IMR-90 (cell line): ENCODE data around the gene PTPRG. TPM values are rescaled to one million over a fixed set of nuclear protein-coding genes. Genes with fewer than 3 reads are reported as not detected.

Source experiments
- ATAC-seq: fragments of 200-7000 bp; cut with Tn5 transposase; 2 replicates; pipeline ENCODE4 v1.9.1; 2020; ENCODE audit warnings: low read depth, mild to moderate bottlenecking, moderate library complexity
- BruUV-seq: library from RNA; stranded (reverse); fragments of 400-500 nt; replicated peaks from 2 replicates; lab custom pipeline; 2021; lab: Mats Ljungman, UMichigan
- CTCF ChIA-PET: fragments of 300-600 bp; formaldehyde crosslinking; extraction: SDS; loops from one replicate; lab custom pipeline; 2021; ENCODE audit warnings: antibody characterized with exemption; lab: Yijun Ruan, JAX
- POLR2A ChIA-PET: fragments of 300-600 bp; sonication (Branson Sonifier 250); formaldehyde crosslinking; loops from one replicate; lab custom pipeline; 2022; ENCODE audit warnings: antibody characterized with exemption; ENCODE audit not compliant: unreplicated experiment; lab: Charles Lee
- DNase-seq: peaks from one replicate; pipeline ENCODE4 v3.0.0; 2013
- H2AFZ ChIP-seq: replicated peaks from 2 replicates; pipeline ENCODE3; 2013; ENCODE audit warnings: low read length, mild to moderate bottlenecking; ENCODE audit not compliant: poor library complexity
- H2AK5ac ChIP-seq: 2 replicates; pipeline ENCODE4 v1.6.1; 2013; ENCODE audit warnings: low read depth, low read length, inconsistent platforms
- H2AK9ac ChIP-seq: replicated peaks from 2 replicates; pipeline ENCODE3; 2013; ENCODE audit warnings: mild to moderate bottlenecking, low read depth, low read length, moderate library complexity; ENCODE audit not compliant: poor library complexity
- H2BK120ac ChIP-seq: 2 replicates; pipeline ENCODE4 v1.6.1; 2013; ENCODE audit warnings: low read depth, low read length, inconsistent platforms
- H2BK15ac ChIP-seq: 3 replicates; pipeline ENCODE4 v1.6.1; 2013; ENCODE audit warnings: low read depth, low read length, inconsistent platforms
- H2BK20ac ChIP-seq: 2 replicates; pipeline ENCODE4 v1.6.1; 2013; ENCODE audit warnings: low read depth, mild to moderate bottlenecking, inconsistent platforms, low read length, moderate library complexity
- H2BK5ac ChIP-seq: 2 replicates; pipeline ENCODE4 v1.6.1; 2013; ENCODE audit warnings: mild to moderate bottlenecking, low read depth, low read length, inconsistent platforms; ENCODE audit not compliant: poor library complexity, severe bottlenecking
- H3K14ac ChIP-seq: replicated peaks from 2 replicates; pipeline ENCODE4 v1.6.1; 2013; ENCODE audit warnings: low read depth, low read length, inconsistent platforms
- H3K18ac ChIP-seq: 2 replicates; pipeline ENCODE4 v1.6.1; 2013; ENCODE audit warnings: low read depth, low read length, control low read depth
- H3K23ac ChIP-seq: 2 replicates; pipeline ENCODE4 v1.6.1; 2013; ENCODE audit warnings: low read depth, low read length, inconsistent platforms
- H3K27ac ChIP-seq: 2 replicates; pipeline ENCODE4 v1.5.1; 2013; ENCODE audit warnings: mild to moderate bottlenecking, control low read depth, low read length; ENCODE audit not compliant: insufficient read depth
- H3K27me3 ChIP-seq: 2 replicates; pipeline ENCODE4 v1.6.1; 2013; ENCODE audit warnings: low read length; ENCODE audit not compliant: control insufficient read depth, insufficient read depth
- H3K36me3 ChIP-seq: 2 replicates; pipeline ENCODE4 v1.6.1; 2013; ENCODE audit warnings: low read length, mixed read lengths; ENCODE audit not compliant: control insufficient read depth, insufficient read depth
- H3K4ac ChIP-seq: 2 replicates; pipeline ENCODE4 v1.6.1; 2013; ENCODE audit warnings: low read depth, low read length, inconsistent platforms
- H3K4me1 ChIP-seq: 2 replicates; pipeline ENCODE4 v1.6.1; 2013; ENCODE audit warnings: low read length, mixed read lengths; ENCODE audit not compliant: control insufficient read depth, insufficient read depth
- H3K4me2 ChIP-seq: 2 replicates; pipeline ENCODE4 v1.6.1; 2013; ENCODE audit warnings: low read depth, mild to moderate bottlenecking, control low read depth, low read length, moderate library complexity
- H3K4me3 ChIP-seq: 2 replicates; pipeline ENCODE4 v1.5.1; 2013; ENCODE audit warnings: low read depth, mild to moderate bottlenecking, control low read depth, low read length, moderate library complexity; ENCODE audit not compliant: insufficient read depth
- H3K56ac ChIP-seq: 2 replicates; pipeline ENCODE4 v1.6.1; 2013; ENCODE audit warnings: low read length, inconsistent platforms; ENCODE audit not compliant: insufficient read depth; ENCODE audit errors: extremely low read depth
- H3K79me1 ChIP-seq, 2 experiments: 2 replicates each; pipeline ENCODE4 v1.6.1; 2013; ENCODE audit warnings: low read length in 2 of 2, inconsistent platforms in 1 of 2, low read depth in 1 of 2
- H3K9ac ChIP-seq: 2 replicates; pipeline ENCODE4 v1.6.1; 2013; ENCODE audit warnings: low read depth, low read length, control low read depth
- H3K9me1 ChIP-seq: 2 replicates; pipeline ENCODE4 v1.6.1; 2013; ENCODE audit warnings: low read length, inconsistent platforms; ENCODE audit not compliant: insufficient read depth
- H3K9me3 ChIP-seq: 2 replicates; pipeline ENCODE4 v1.6.1; 2013; ENCODE audit warnings: low read length; ENCODE audit not compliant: control insufficient read depth, insufficient read depth
- H4K20me1 ChIP-seq: 2 replicates; pipeline ENCODE4 v1.6.1; 2013; ENCODE audit warnings: low read length, inconsistent platforms; ENCODE audit not compliant: insufficient read depth
- H4K5ac ChIP-seq: 2 replicates; pipeline ENCODE4 v1.6.1; 2013; ENCODE audit warnings: mild to moderate bottlenecking, low read depth, low read length, control low read depth
- H4K8ac ChIP-seq, 2 experiments: 2 replicates each; pipeline ENCODE4 v1.6.1; 2013; ENCODE audit warnings: low read depth in 2 of 2, low read length in 2 of 2, control low read depth in 1 of 2, inconsistent platforms in 1 of 2
- H4K91ac ChIP-seq: 2 replicates; pipeline ENCODE4 v1.6.1; 2013; ENCODE audit warnings: low read depth, low read length, inconsistent platforms; ENCODE audit not compliant: insufficient read depth
- NFE2L2 ChIP-seq: fragments of 150-350 bp; IDR thresholded peaks from 2 replicates; pipeline ENCODE4 v1.6.1; 2016; ENCODE audit warnings: low read depth, mild to moderate bottlenecking, low read length
- POLR2A ChIP-seq: IDR thresholded peaks from 2 replicates; pipeline ENCODE4 v1.6.1; 2012; ENCODE audit warnings: mild to moderate bottlenecking, low read depth, low read length
- RFX5 ChIP-seq: IDR thresholded peaks from 2 replicates; pipeline ENCODE4 v1.8.0; 2012; ENCODE audit warnings: low read depth, mild to moderate bottlenecking, low read length, moderate library complexity
- SMC3 ChIP-seq: fragments of 150-350 bp; IDR thresholded peaks from 2 replicates; pipeline ENCODE4 v1.6.1; 2016; ENCODE audit warnings: low read depth, mild to moderate bottlenecking, antibody characterized with exemption, low read length, moderate library complexity
- WGBS, 2 experiments: methylation state at CpG; one replicate each; pipeline versions ENCODE4 v1.1.5 to v1.1.7; 2013; ENCODE audit warnings: missing lambda C conversion rate in 2 of 2; ENCODE audit not compliant: insufficient read length in 1 of 2; ENCODE audit errors: extremely low coverage in 2 of 2; 5-methylcytosine and 5-hydroxymethylcytosine counted together
- dilution Hi-C: fragments of 300-500 bp; cut with HindIII; formaldehyde crosslinking; loops from one replicate; pipeline ENCODE4 v1.14.3; 2018; ENCODE audit warnings: low sequenced_read_pairs; ENCODE audit not compliant: unreplicated experiment
- in situ Hi-C: fragments of 300-500 bp; cut with MboI; formaldehyde crosslinking; loops from 3 replicates; pipeline ENCODE4 v1.14.3; 2019; ENCODE audit warnings: low sequenced_read_pairs, inconsistent platforms, mixed read lengths
- intact Hi-C: fragments of 100-400 bp; cut with micrococcal nuclease; formaldehyde crosslinking; loops from 2 replicates; pipeline ENCODE4 v1.10.0; 2022
- polyA plus RNA-seq, 3 experiments: library from polyadenylated mRNA; depleted of rRNA; stranded (reverse); fragments of >200 nt; gene quantifications; 2 replicates each; pipeline ENCODE4 v1.2.3, GENCODE V29; 2012; ENCODE audit warnings: low replicate concordance in 1 of 3
- total RNA-seq: library from RNA; depleted of rRNA; stranded (reverse); fragments of >200 nt; gene quantifications from 2 replicates; pipeline ENCODE4 v1.2.3, GENCODE V29; 2012
- TF ChIP-seq, protein P1 (sequence below): conservative IDR thresholded peaks from 2 replicates; pipeline ENCODE4 v1.5.1; 2012; ENCODE audit warnings: mild to moderate bottlenecking, low read depth, low read length, improper control_type of control experiment

PTPRG gene
- total and polyA plus RNA-seq, 2 of the 4 experiments (the other 2 are of a cell fraction): 7.7 to 31.0 TPM

GRCh38 chr3:62183087-62183486 lies 621.7 kb downstream of the PTPRG start:
- Histone ChIP-seq H3K4me1 (no peaks in the 10 kb centered on the region), H4K20me1 (no peaks in the 10 kb centered on the region), H2BK20ac (no peak overlapping the region), H3K23ac (no peak overlapping the region), H3K14ac (no peak overlapping the region), H3K27ac (no peak overlapping the region), H4K5ac (no peak overlapping the region), H2BK120ac (no peak overlapping the region), H4K91ac (no peak overlapping the region), H3K9ac (no peak overlapping the region), H3K4me3 (no peak overlapping the region), H3K9me3 (no peaks in the 10 kb centered on the region), H3K4me2 (no peak overlapping the region), H3K9me1 (peaks cover 6% of the 10 kb centered on the region), H2AFZ (no peak overlapping the region), H2BK5ac (no peak overlapping the region), H2AK5ac (no peak overlapping the region), H4K8ac (no peak overlapping the region), H3K18ac (no peak overlapping the region), H2BK15ac (no peak overlapping the region), H3K27me3 (no peaks in the 10 kb centered on the region), H3K79me1 (no peaks in the 10 kb centered on the region; a peak in 1 of 4 replicates), H3K36me3 (peaks cover 3% of the 10 kb centered on the region; the same call in 1 of the 2 replicates), H3K4ac (no peak overlapping the region), H2AK9ac (no peak overlapping the region), H3K56ac (no peak overlapping the region)
- TF ChIP-seq NFE2L2 (no peak), SMC3 (no peak), POLR2A (no peak), RFX5 (no peak)
- TF ChIP-seq, protein P1, sequence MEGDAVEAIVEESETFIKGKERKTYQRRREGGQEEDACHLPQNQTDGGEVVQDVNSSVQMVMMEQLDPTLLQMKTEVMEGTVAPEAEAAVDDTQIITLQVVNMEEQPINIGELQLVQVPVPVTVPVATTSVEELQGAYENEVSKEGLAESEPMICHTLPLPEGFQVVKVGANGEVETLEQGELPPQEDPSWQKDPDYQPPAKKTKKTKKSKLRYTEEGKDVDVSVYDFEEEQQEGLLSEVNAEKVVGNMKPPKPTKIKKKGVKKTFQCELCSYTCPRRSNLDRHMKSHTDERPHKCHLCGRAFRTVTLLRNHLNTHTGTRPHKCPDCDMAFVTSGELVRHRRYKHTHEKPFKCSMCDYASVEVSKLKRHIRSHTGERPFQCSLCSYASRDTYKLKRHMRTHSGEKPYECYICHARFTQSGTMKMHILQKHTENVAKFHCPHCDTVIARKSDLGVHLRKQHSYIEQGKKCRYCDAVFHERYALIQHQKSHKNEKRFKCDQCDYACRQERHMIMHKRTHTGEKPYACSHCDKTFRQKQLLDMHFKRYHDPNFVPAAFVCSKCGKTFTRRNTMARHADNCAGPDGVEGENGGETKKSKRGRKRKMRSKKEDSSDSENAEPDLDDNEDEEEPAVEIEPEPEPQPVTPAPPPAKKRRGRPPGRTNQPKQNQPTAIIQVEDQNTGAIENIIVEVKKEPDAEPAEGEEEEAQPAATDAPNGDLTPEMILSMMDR: no peak
- ChIA-PET POLR2A (no interaction called here), CTCF (interaction anchor here (0.7 kb wide), 1 partner anchor 13 kb away, joined by 3 read pairs; no protein-coding TSS in a partner anchor)
- in situ Hi-C loops (no loop called here), dilution Hi-C loops (no loop called here), intact Hi-C loops (loop anchor here (10.0 kb wide), 1 partner anchor 548 kb away; no protein-coding TSS in a partner anchor)
- no peak for DNase-seq
- no TSS peak for BruUV-seq
- no peak for ATAC-seq
- WGBS, 2 experiments: 93% methylated on average over 5 of the region's 8 CpGs; no CpG with 5 or more reads in 1 of the 2 experiments
